Tongue (tissue), 2 donors: ENCODE data around the gene DRGX. TPM values are rescaled to one million over a fixed set of nuclear protein-coding genes. Genes with fewer than 3 reads are reported as not detected.

ENCODE experiments used
- DNase-seq: peaks from one replicate; pipeline ENCODE4 v3.0.0-alpha.2; 2015
- total RNA-seq: library from RNA; depleted of rRNA; stranded (reverse); fragments of >200 nt; gene quantifications from one replicate; pipeline ENCODE4 v1.2.3, GENCODE V29; 2014

The DRGX gene
- total RNA-seq, 1 donor from 2014 or later = not detected

- no peak for DNase-seq
These were observed 33.9 kb downstream of the DRGX start for GRCh38 chr10:49361735-49362568.

DNA sequence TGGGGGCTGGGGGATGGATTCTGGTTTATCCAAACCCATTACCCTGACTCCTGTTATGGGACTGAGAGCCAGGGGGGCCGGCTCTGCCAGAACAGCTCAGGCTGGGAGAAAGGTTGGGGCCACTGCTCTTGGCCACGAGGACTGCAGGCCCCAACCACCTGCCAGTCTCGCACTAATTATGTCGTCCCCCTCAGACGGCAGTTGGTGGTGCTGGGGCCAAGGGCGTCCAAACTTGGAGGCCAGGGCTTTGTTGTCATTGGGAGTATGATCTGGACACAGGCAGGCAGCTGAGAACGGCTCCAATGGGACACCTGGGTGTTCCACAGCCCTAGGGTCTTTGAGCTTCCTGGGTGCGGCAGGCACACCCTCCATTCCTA is 34.7 kb downstream of the DRGX start:
- DNase-seq = peak; percentile 14

- peak; percentile 61 for DNase-seq
These were observed 35.4 kb downstream of the DRGX start for GRCh38 chr10:49360271-49361177.

GRCh38 chr10:49359349-49360270 is 36.3 kb downstream of the DRGX start:
- DNase-seq = peak; percentile 82

- DNase-seq = no peak
These were observed 38.0 kb downstream of the DRGX start for GRCh38 chr10:49357910-49358309.

DNA sequence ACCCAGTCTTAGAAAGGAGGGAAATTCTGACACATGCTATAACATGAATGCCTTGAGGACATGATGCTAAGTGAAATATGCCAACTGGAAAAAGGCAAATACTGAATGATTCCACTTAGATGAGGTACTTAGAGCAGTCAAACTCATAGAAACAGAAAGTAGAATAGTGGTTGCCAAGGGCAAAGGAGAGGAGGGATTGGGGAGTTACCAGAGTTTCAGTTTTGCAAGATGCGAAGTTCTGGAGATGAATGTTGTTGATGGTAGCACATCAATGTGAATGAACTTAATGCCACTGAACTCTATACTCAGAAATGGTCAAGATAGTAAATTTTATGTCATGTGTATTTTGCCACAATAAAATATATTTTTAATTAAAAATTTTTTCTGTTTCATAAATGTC is 38.9 kb downstream of the DRGX start:
- no peak for DNase-seq

DNA sequence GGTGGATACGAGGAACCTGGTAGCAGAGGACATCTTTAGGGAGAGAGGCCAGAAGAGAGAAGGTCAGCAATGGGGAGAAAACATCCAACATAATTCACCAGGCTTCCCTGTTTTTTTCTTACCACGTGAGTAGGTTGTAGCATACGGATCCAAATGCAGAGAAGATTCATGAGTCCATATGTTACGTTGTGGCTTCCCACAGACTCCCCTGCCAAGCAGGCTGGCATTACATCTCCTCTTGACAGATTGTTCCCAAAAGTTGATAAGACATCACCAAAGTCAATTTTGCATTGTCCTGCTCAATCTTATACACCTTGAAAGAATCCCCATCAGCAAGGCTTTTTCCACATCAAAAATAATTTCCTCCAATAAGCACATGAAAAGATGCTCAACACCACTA is 39.7 kb downstream of the DRGX start:
- no peak for DNase-seq

GRCh38 chr10:49355221-49355620 is 40.7 kb downstream of the DRGX start:
- DNase-seq = no peak

GRCh38 chr10:49354593-49354992 is 41.3 kb downstream of the DRGX start:
- DNase-seq = no peak

DNA sequence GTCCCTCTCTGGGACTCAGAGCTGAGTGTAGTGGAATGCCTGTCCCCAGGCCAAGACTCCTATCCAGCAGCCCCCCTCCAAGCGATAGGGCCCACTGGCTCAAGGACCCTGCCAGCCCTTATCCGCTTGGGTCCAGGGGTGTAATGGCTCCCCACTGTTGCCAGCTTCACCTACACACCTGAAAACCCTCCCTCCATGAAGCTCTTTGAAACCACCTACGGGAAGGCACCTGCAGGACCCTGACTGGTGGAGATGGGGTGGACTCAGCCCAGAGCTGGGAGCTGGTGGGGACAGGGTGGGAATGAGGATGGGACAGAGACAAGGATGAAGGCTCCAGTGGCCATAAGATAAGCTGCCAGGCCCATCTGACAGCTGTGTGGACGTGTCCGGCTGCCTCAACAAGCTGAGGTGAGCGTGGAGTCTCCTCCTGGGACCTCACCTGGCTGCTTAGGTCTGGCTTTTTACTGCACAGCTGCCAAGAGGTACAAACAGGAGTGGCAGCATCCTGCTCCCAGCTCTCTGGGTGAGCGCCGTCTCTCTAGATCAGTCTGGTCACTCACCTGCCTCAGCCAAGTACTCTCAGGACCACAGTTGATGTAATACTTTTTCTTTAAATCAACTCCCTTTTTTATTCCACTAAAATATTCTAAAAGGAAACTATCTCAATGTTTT is 41.9 kb downstream of the DRGX start:
- no peak for DNase-seq

- peak; percentile 15 for DNase-seq
These were observed 42.6 kb downstream of the DRGX start for GRCh38 chr10:49353026-49353894.

GRCh38 chr10:49352323-49352722 is 43.6 kb downstream of the DRGX start:
- no peak for DNase-seq

DNA sequence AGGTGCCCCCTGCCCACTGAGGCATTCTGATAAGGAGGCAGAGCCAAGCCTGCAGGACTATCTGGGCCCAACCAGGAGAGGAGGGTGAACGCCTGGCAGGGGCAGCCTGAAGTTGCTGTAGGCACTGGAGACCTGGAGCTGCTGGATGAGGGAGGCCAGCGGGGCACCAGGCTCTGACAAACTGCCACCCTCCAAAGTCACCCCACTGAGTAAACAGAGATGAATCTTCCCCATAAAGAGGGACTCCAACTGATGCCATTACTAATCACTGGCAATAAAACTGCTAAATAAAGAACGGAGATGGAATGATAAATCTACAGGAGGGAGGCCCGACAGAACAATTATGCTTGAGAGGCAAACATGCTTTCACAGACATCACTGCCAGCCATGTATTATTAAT is 44.2 kb downstream of the DRGX start:
- no peak for DNase-seq

- DNase-seq = no peak
These were observed 44.9 kb downstream of the DRGX start for GRCh38 chr10:49350846-49351532.

DNA sequence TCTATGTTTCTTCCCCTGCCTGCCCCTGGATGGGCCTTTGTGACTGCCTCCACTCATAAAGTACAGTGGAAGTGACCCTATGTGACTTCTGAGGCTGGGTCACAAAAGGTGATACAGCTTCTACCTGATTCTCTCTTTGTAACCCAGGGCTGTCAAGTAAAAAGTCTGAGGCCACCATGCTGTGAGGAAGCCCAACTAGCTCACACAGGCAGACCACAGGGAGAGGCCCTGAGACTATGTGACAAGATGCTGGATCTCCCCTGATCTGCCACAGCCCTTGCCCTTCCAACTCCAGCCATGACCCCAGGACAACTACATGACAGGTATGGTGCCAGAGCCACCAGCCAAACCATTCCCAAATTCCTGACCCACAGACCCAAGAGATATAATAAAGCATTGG is 45.8 kb downstream of the DRGX start:
- DNase-seq = no peak

DNA sequence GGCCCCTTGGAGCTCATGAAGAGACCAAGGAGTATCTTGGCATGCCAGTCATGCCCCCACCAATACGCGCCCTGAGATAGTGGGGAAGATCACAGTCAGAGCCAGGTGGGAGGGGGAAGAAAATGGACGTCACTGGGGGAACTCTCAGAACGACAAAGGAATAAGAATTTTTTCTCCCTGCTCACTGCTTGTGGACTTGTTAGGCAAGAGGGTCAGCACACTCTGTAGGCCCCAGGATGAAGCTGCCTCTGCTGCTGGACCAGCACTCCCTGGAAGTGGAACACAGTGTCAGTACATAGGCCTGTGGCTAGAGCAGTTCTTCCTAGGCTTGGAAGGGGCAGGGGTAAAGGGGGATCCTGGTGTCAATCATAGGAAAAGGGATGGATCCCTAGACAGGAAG is 46.5 kb downstream of the DRGX start:
- no peak for DNase-seq

DNA sequence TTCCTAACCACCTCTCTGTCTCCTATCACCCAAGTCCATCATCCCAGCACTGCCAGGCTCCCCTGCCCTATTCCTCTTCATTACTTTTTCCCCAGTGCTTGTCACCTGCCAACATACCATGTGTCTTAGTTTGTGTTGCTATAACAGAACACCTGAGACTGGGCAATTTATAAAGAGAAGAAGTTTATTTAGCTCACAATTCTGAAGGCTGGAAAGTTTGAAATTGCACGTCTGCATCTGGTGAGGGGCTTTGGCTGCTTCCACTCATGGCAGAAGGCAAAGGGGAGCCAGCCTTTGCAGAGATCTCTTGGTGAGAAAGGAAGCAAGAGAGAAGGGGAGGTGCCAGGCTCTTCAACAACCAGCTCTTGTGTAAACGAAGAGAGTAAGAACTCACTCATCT is 47.3 kb downstream of the DRGX start:
- no peak for DNase-seq

DNA sequence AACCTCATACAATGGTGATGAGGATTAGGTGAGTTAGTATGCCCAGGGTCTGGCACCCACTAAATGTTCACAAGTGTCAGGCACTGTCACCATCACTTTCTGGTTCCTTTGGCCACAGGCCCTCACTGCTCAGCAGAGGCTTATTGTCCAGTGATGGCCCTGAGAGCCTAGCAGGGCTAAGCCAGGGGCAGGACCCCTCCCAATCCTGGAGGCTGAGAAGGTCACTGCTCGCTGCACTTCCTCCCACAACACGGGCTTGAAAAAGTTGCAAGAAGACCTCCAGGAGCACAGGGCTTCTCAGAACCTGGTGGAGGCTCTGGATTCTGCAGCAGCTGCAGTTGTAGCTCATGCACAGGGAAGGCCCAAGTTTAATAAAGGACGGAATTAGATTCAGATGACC is 48.1 kb downstream of the DRGX start:
- DNase-seq = no peak

GRCh38 chr10:49347342-49347741 is 48.5 kb downstream of the DRGX start:
- no peak for DNase-seq

DNA sequence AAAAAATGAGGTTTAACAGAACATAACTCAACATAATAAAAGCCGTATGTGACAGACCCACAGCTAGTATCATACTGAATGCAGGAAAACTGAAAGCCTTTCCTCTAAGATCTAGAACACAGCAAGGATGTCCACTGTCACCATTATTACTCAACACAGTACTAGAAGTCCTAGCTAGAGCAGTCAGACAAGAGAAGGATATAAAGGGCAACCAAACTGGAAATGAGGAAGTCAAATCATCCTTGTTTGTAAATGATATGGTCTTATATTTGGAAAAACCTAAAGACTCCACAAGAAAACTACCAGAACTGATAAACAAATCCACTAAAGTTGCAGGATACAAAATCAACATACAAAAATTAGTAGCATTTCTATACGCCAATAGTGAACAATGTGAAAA is 51.0 kb downstream of the DRGX start:
- DNase-seq = no peak
